ENCODE measurements around the gene EN2.

Gene EN2

GRCh38 chr7:155422599-155423336 lies 35.2 kb upstream of the EN2 start:
- TF ChIP-seq CTCF (conservative IDR thresholded peaks at IDR 0.05; ENCODE audit: low read length), result no peak
- DNase-seq (ENCODE audit: low read depth), result no peak
- no peak overlapping the region for H3K4me3 ChIP-seq (ENCODE audit: low read length)

GRCh38 chr7:155423337-155424285 lies 34.3 kb upstream of the EN2 start:
- H3K4me3 ChIP-seq (ENCODE audit: low read length), result no peak overlapping the region
- TF ChIP-seq CTCF (conservative IDR thresholded peaks at IDR 0.05; ENCODE audit: low read length), result no peak
- DNase-seq (ENCODE audit: low read depth), result no peak

GRCh38 chr7:155424301-155425010 lies 33.5 kb upstream of the EN2 start:
- no peak for TF ChIP-seq CTCF (conservative IDR thresholded peaks at IDR 0.05; ENCODE audit: low read length)
- no peak overlapping the region for H3K4me3 ChIP-seq (ENCODE audit: low read length)
- DNase-seq (ENCODE audit: low read depth), result no peak

GRCh38 chr7:155425011-155425340 lies 33.0 kb upstream of the EN2 start:
- no peak overlapping the region for H3K4me3 ChIP-seq (ENCODE audit: low read length)
- no peak for DNase-seq (ENCODE audit: low read depth)
- no peak for TF ChIP-seq CTCF (conservative IDR thresholded peaks at IDR 0.05; ENCODE audit: low read length)

GRCh38 chr7:155425887-155426286 lies 32.0 kb upstream of the EN2 start:
- TF ChIP-seq CTCF (conservative IDR thresholded peaks at IDR 0.05; ENCODE audit: low read length), result no peak
- no peak overlapping the region for H3K4me3 ChIP-seq (ENCODE audit: low read length)
- no peak for DNase-seq (ENCODE audit: low read depth)

- H3K4me3 ChIP-seq (ENCODE audit: low read length), result no peak overlapping the region
- TF ChIP-seq CTCF (conservative IDR thresholded peaks at IDR 0.05; ENCODE audit: low read length), result no peak
- DNase-seq (ENCODE audit: low read depth), result peak; percentile 2
Measured at GRCh38 chr7:155426543-155427410, 31.2 kb upstream of the EN2 start.
